OCI-LY1 (cell line): Measurements from ENCODE around the gene OR9A4.

Source experiments
- H2AFZ ChIP-seq: fragments of 200-600 bp; sonication (generic), shearing (Covaris generic); 2 replicates; pipeline ENCODE4 v1.6.0; 2014; ENCODE audit warnings: antibody characterized with exemption, mild to moderate bottlenecking, low read length
- H3F3A ChIP-seq: fragments of 200-600 bp; sonication (generic), shearing (Covaris generic); 2 replicates; pipeline ENCODE4 v1.6.0; 2014; ENCODE audit warnings: mild to moderate bottlenecking, antibody characterized with exemption, low read length, moderate library complexity; ENCODE audit not compliant: insufficient read depth
- H3K27ac ChIP-seq: fragments of 200-600 bp; sonication (generic); 2 replicates; pipeline ENCODE4 v1.5.1; 2014; ENCODE audit warnings: low read length, mixed run types, mild to moderate bottlenecking, low read depth; ENCODE audit not compliant: poor library complexity, severe bottlenecking
- H3K27me3 ChIP-seq: fragments of 200-600 bp; sonication (generic); 2 replicates; pipeline ENCODE4 v1.6.0; 2014; ENCODE audit warnings: antibody characterized with exemption, mild to moderate bottlenecking, low read length, moderate library complexity; ENCODE audit not compliant: insufficient read depth
- H3K36me3 ChIP-seq: fragments of 200-600 bp; sonication (generic); 2 replicates; pipeline ENCODE4 v1.6.1; 2014; ENCODE audit warnings: mild to moderate bottlenecking, antibody characterized with exemption, low read length, moderate library complexity, mixed read lengths; ENCODE audit not compliant: insufficient read depth
- H3K4me1 ChIP-seq: fragments of 200-600 bp; sonication (generic); 2 replicates; pipeline ENCODE4 v1.5.1; 2014; ENCODE audit warnings: mild to moderate bottlenecking, low read length, moderate library complexity; ENCODE audit not compliant: insufficient read depth, severe bottlenecking
- H3K4me2 ChIP-seq: fragments of 200-600 bp; sonication (generic), shearing (Covaris generic); 2 replicates; pipeline ENCODE4 v1.6.1; 2014; ENCODE audit warnings: low read length
- H3K4me3 ChIP-seq: fragments of 200-600 bp; sonication (generic); 2 replicates; pipeline ENCODE4 v1.5.1; 2014; ENCODE audit warnings: low read length, low read depth, mild to moderate bottlenecking, mixed read lengths; ENCODE audit not compliant: poor library complexity, severe bottlenecking
- H3K79me2 ChIP-seq: fragments of 200-600 bp; shearing (Covaris generic); 2 replicates; pipeline ENCODE4 v1.6.1; 2016; ENCODE audit warnings: mixed run types, low read length, mixed read lengths; ENCODE audit not compliant: insufficient read depth
- H3K9ac ChIP-seq: fragments of 200-600 bp; sonication (generic), shearing (Covaris generic); 2 replicates; pipeline ENCODE4 v1.6.1; 2014; ENCODE audit warnings: mild to moderate bottlenecking, low read length, mixed read lengths
- H3K9me2 ChIP-seq: fragments of 200-600 bp; sonication (generic), shearing (Covaris generic); 2 replicates; pipeline ENCODE4 v1.6.1; 2014; ENCODE audit warnings: low read depth, mild to moderate bottlenecking, low read length, mixed read lengths
- H3K9me3 ChIP-seq: fragments of 200-600 bp; shearing (Covaris generic); 2 replicates; pipeline ENCODE4 v1.6.1; 2014; ENCODE audit warnings: low read length, mixed read lengths
- H4K20me1 ChIP-seq: fragments of 200-600 bp; sonication (generic), shearing (Covaris generic); 2 replicates; pipeline ENCODE4 v1.6.0; 2016; ENCODE audit warnings: mild to moderate bottlenecking, low read length; ENCODE audit not compliant: insufficient read depth
- CTCF ChIP-seq: fragments of 200-600 bp; sonication (generic), shearing (Covaris generic); IDR thresholded peaks from 2 replicates; pipeline ENCODE4 v1.5.1; 2017; ENCODE audit warnings: mild to moderate bottlenecking, antibody characterized with exemption, low read length, moderate library complexity, mixed read lengths
- EZH2 ChIP-seq: fragments of 200-600 bp; sonication (generic), shearing (Covaris generic); IDR thresholded peaks from 2 replicates; pipeline ENCODE4 v1.8.0; 2017; ENCODE audit warnings: borderline replicate concordance, mixed run types, mild to moderate bottlenecking, antibody characterized with exemption, low read length, moderate library complexity, mixed read lengths

Gene OR9A4

GRCh38 chr7:141911391-141911790 is 4.8 kb upstream of the OR9A4 start:
- no peaks in the 10 kb centered on the region for H3K9me3 ChIP-seq
- TF ChIP-seq EZH2 (no peak), CTCF (no peak)

GRCh38 chr7:141915565-141915964 is 634 bp upstream of the OR9A4 start:
- Histone ChIP-seq H3K27me3 (no peaks in the 10 kb centered on the region), H2AFZ (no peak overlapping the region), H3K4me2 (no peak overlapping the region), H3K27ac (no peak overlapping the region), H3K4me1 (no peaks in the 10 kb centered on the region), H3K9me2 (no peaks in the 10 kb centered on the region), H4K20me1 (no peaks in the 10 kb centered on the region), H3K9me3 (no peaks in the 10 kb centered on the region), H3K4me3 (no peak overlapping the region), H3K36me3 (no peaks in the 10 kb centered on the region), H3K79me2 (no peaks in the 10 kb centered on the region), H3F3A (no peaks in the 10 kb centered on the region), H3K9ac (no peak overlapping the region)
- TF ChIP-seq EZH2 (no peak), CTCF (no peak)

More at GRCh38 chr7:141911391-141911790, 4.8 kb upstream of the OR9A4 start:
- Histone ChIP-seq H3K27ac (no peak overlapping the region), H3K9me2 (no peaks in the 10 kb centered on the region), H3K4me2 (no peak overlapping the region), H3K9ac (no peak overlapping the region), H2AFZ (no peak overlapping the region), H3K4me1 (no peaks in the 10 kb centered on the region), H3K4me3 (no peak overlapping the region), H3K79me2 (no peaks in the 10 kb centered on the region), H4K20me1 (no peaks in the 10 kb centered on the region), H3K27me3 (no peaks in the 10 kb centered on the region), H3F3A (no peaks in the 10 kb centered on the region), H3K36me3 (no peaks in the 10 kb centered on the region)

- H3K4me2 ChIP-seq, result no peak overlapping the region
- no peaks in the 10 kb centered on the region for H3K36me3 ChIP-seq
Measured at GRCh38 chr7:141920281-141920680, 4.1 kb downstream of the OR9A4 start.

More at GRCh38 chr7:141920281-141920680, 4.1 kb downstream of the OR9A4 start:
- Histone ChIP-seq H3K27me3 (no peaks in the 10 kb centered on the region), H3K4me3 (no peak overlapping the region), H3K27ac (no peak overlapping the region), H3K9me3 (no peaks in the 10 kb centered on the region), H4K20me1 (no peaks in the 10 kb centered on the region), H3F3A (no peaks in the 10 kb centered on the region), H3K9ac (no peak overlapping the region), H3K4me1 (no peaks in the 10 kb centered on the region), H2AFZ (no peak overlapping the region), H3K9me2 (no peaks in the 10 kb centered on the region), H3K79me2 (no peaks in the 10 kb centered on the region)
- TF ChIP-seq CTCF (no peak), EZH2 (no peak)
